HepG2 (cell line): ENCODE measurements around the gene TTPAL. TPM values are rescaled to one million over a fixed set of nuclear protein-coding genes. Genes with fewer than 3 reads are reported as not detected.
A peak's percentile ranks its signal among the peaks of the same experiment; 100 is the strongest.

Experiments used
- ARID3A ChIP-seq: IDR thresholded peaks from 2 replicates; pipeline ENCODE4 v1.6.1; 2012; ENCODE audit warnings: low read depth, low read length, improper control_type of control experiment
- CHD2 ChIP-seq: IDR thresholded peaks from 2 replicates; pipeline ENCODE4 v1.6.1; 2011; ENCODE audit warnings: low read depth, low read length, improper control_type of control experiment
- GPN1 ChIP-seq: sonication (generic); formaldehyde crosslinking; IDR thresholded peaks from 2 replicates; pipeline ENCODE4 v1.5.1; 2020; ENCODE audit warnings: missing genetic modification reagents, borderline replicate concordance
- HOXA3 ChIP-seq: sonication (generic); formaldehyde crosslinking; IDR thresholded peaks from 2 replicates; pipeline ENCODE4 v1.5.0; 2020; ENCODE audit warnings: missing genetic modification reagents
- LRRFIP1 ChIP-seq: sonication (generic); formaldehyde crosslinking; conservative IDR thresholded peaks from 2 replicates; pipeline ENCODE4 v1.4.0; 2020; ENCODE audit warnings: missing genetic modification reagents
- MYC ChIP-seq: sonication (generic); formaldehyde crosslinking; IDR thresholded peaks from 2 replicates; pipeline ENCODE4 v1.9.0; 2021; ENCODE audit warnings: missing genetic modification reagents, borderline replicate concordance
- RARA ChIP-seq: IDR thresholded peaks from 2 replicates; pipeline ENCODE4 v1.6.1; 2016; ENCODE audit warnings: missing genetic modification reagents, missing compliant biosample characterization
- REPIN1 ChIP-seq: sonication (generic); formaldehyde crosslinking; IDR thresholded peaks from 2 replicates; pipeline ENCODE4 v1.8.0; 2022; ENCODE audit warnings: missing genetic modification reagents, low read depth, mild to moderate bottlenecking, borderline replicate concordance
- TP53 ChIP-seq: sonication (generic); formaldehyde crosslinking; conservative IDR thresholded peaks from 2 replicates; pipeline ENCODE4 v1.4.0; 2020; ENCODE audit warnings: missing genetic modification reagents
- TRAFD1 ChIP-seq: sonication (generic); formaldehyde crosslinking; IDR thresholded peaks from 2 replicates; pipeline ENCODE4 v1.5.1; 2020; ENCODE audit warnings: missing genetic modification reagents, mild to moderate bottlenecking, borderline replicate concordance
- ZBTB33 ChIP-seq: sonication (generic); formaldehyde crosslinking; IDR thresholded peaks from 2 replicates; pipeline ENCODE4 v1.4.0; 2020; ENCODE audit warnings: missing genetic modification reagents
- ZGPAT ChIP-seq: IDR thresholded peaks from 2 replicates; pipeline ENCODE4 v1.6.1; 2016; ENCODE audit warnings: mild to moderate bottlenecking
- ZNF17 ChIP-seq: sonication (generic); formaldehyde crosslinking; IDR thresholded peaks from 2 replicates; pipeline ENCODE4 v1.5.0; 2020; ENCODE audit warnings: mild to moderate bottlenecking, missing genetic modification reagents
- ZNF224 ChIP-seq: sonication (generic); formaldehyde crosslinking; IDR thresholded peaks from 2 replicates; pipeline ENCODE4 v1.5.0; 2020; ENCODE audit warnings: mild to moderate bottlenecking, missing genetic modification reagents
- ZNF230 ChIP-seq: sonication (generic); formaldehyde crosslinking; IDR thresholded peaks from 2 replicates; pipeline ENCODE4 v1.4.0; 2020; ENCODE audit warnings: mild to moderate bottlenecking, missing genetic modification reagents
- ZNF256 ChIP-seq: sonication (generic); formaldehyde crosslinking; conservative IDR thresholded peaks from 2 replicates; pipeline ENCODE4 v1.4.0; 2020; ENCODE audit warnings: missing genetic modification reagents
- ZNF615 ChIP-seq: sonication (generic); formaldehyde crosslinking; IDR thresholded peaks from 2 replicates; pipeline ENCODE4 v1.5.0; 2020; ENCODE audit warnings: mild to moderate bottlenecking, missing genetic modification reagents, borderline replicate concordance
- ZNF629 ChIP-seq: sonication (generic); formaldehyde crosslinking; conservative IDR thresholded peaks from 2 replicates; pipeline ENCODE4 v1.5.0; 2020; ENCODE audit warnings: missing genetic modification reagents
- ZNF737 ChIP-seq: sonication (generic); formaldehyde crosslinking; IDR thresholded peaks from 2 replicates; pipeline ENCODE4 v1.5.0; 2020; ENCODE audit warnings: missing genetic modification reagents, mild to moderate bottlenecking, borderline replicate concordance
- polyA plus RNA-seq, 8 experiments: library from polyadenylated mRNA; depleted of rRNA in 3 of 8; stranded (reverse) in 7 of 8; unstranded in 1 of 8; fragments of >200 nt; fragmentation: Illumina TruSeq in 4 of 8; extraction: Trizol in 4 of 8; gene quantifications; 2 replicates each; pipeline versions ENCODE4 v1.2.1 to v1.2.3, GENCODE V29; 2011 to 2016; ENCODE audit warnings: low read depth in 4 of 8, missing spikeins in 1 of 8, mixed read lengths in 1 of 8; ENCODE audit not compliant: insufficient read depth in 1 of 8
- total RNA-seq, 5 experiments: library from RNA; depleted of rRNA; stranded (reverse); fragments of >200 nt; fragmentation: Illumina TruSeq; extraction: Trizol; gene quantifications; 2 replicates each; pipeline ENCODE4 v1.2.3, GENCODE V29; 2016; ENCODE audit warnings: low read depth in 1 of 5

Gene TTPAL
- total and polyA plus RNA-seq, 2 of the 13 experiments (the other 11 are each of a cell fraction or from before 2014, with no cell fraction given): 4.3 to 18.8 TPM

GRCh38 chr20:44433751-44434538 lies 41.7 kb upstream of the TTPAL start (continued):
- 0 out of 2 replicates have a peak, but pooled peaks have one; percentile 50 for TF ChIP-seq ZGPAT (CRISPR knock-in tag)
- peak; percentile 41 for TF ChIP-seq MYC (CRISPR knock-in tag)
- TF ChIP-seq ZNF224 (CRISPR knock-in tag): 0 out of 2 replicates have a peak, but pooled peaks have one; percentile 76
- TF ChIP-seq ARID3A: peak; percentile 89
- peak; percentile 74; the same call in 1 of the 2 replicates for TF ChIP-seq TP53 (CRISPR knock-in tag)
- 0 out of 2 replicates have a peak, but pooled peaks have one; percentile 50 for TF ChIP-seq ZBTB33 (CRISPR knock-in tag)
- TF ChIP-seq HOXA3 (CRISPR knock-in tag): peak; percentile 53; the same call in 1 of the 2 replicates
- no peak for TF ChIP-seq ZNF17
- TF ChIP-seq ZNF629 (CRISPR knock-in tag): peak; percentile 99
- TF ChIP-seq GPN1: no peak
- TF ChIP-seq ZNF230 (CRISPR knock-in tag): peak; percentile 73; the same call in 1 of the 2 replicates
- no peak for TF ChIP-seq LRRFIP1 (CRISPR knock-in tag)
- peak; percentile 25; the same call in 1 of the 2 replicates for TF ChIP-seq CHD2
- peak; percentile 88 for TF ChIP-seq REPIN1 (CRISPR knock-in tag)
- TF ChIP-seq ZNF256 (CRISPR knock-in tag): peak; percentile 7; the same call in 1 of the 2 replicates
- TF ChIP-seq TRAFD1 (CRISPR knock-in tag): no peak
- no peak for TF ChIP-seq ZNF615 (CRISPR knock-in tag)
- peak; percentile 67; the same call in 1 of the 2 replicates for TF ChIP-seq ZNF737
- peak; percentile 54 for TF ChIP-seq RARA (CRISPR knock-in tag)
